H9 (cell line): ENCODE data around the gene RDH11. TPM values are rescaled to one million over a fixed set of nuclear protein-coding genes. Genes with fewer than 3 reads are reported as not detected.

ENCODE experiments used
- DNase-seq: peaks from one replicate; pipeline ENCODE4 v3.0.0-alpha.2; 2017
- H2AFZ ChIP-seq: one replicate; pipeline ENCODE4 v1.6.1; 2013; ENCODE audit warnings: mild to moderate bottlenecking, low read length, control low read depth, moderate library complexity
- H2AK5ac ChIP-seq: 2 replicates; pipeline ENCODE4 v1.6.1; 2013; ENCODE audit warnings: low read length, control low read depth, mixed read lengths; ENCODE audit not compliant: insufficient read length
- H2BK120ac ChIP-seq: one replicate; pipeline ENCODE4 v1.6.1; 2013; ENCODE audit warnings: low read depth, mild to moderate bottlenecking, low read length, control low read depth, inconsistent platforms; ENCODE audit not compliant: poor library complexity, severe bottlenecking
- H2BK12ac ChIP-seq: 2 replicates; pipeline ENCODE4 v1.6.1; 2013; ENCODE audit warnings: low read length, control low read depth, mixed read lengths, low read depth; ENCODE audit not compliant: insufficient read length
- H2BK15ac ChIP-seq: 2 replicates; pipeline ENCODE4 v1.6.1; 2013; ENCODE audit warnings: low read depth, low read length, control low read depth
- H2BK20ac ChIP-seq: one replicate; pipeline ENCODE4 v1.6.1; 2013; ENCODE audit warnings: low read depth, mild to moderate bottlenecking, low read length, control low read depth, inconsistent platforms; ENCODE audit not compliant: poor library complexity, severe bottlenecking
- H2BK5ac ChIP-seq: 2 replicates; pipeline ENCODE4 v1.6.1; 2013; ENCODE audit warnings: low read length, control low read depth, mixed read lengths; ENCODE audit not compliant: insufficient read length
- H3K14ac ChIP-seq: 2 replicates; pipeline ENCODE4 v1.6.1; 2013; ENCODE audit warnings: low read length, control low read depth; ENCODE audit not compliant: insufficient read depth
- H3K18ac ChIP-seq: 2 replicates; pipeline ENCODE4 v1.6.1; 2013; ENCODE audit warnings: low read depth, mild to moderate bottlenecking, mixed read lengths, low read length, control low read depth; ENCODE audit not compliant: insufficient read length
- H3K23ac ChIP-seq: 2 replicates; pipeline ENCODE4 v1.6.1; 2013; ENCODE audit warnings: low read length, control low read depth, mixed read lengths, low read depth; ENCODE audit not compliant: insufficient read length
- H3K23me2 ChIP-seq: 2 replicates; pipeline ENCODE4 v1.6.1; 2013; ENCODE audit warnings: low read depth, mild to moderate bottlenecking, mixed read lengths, low read length, control low read depth; ENCODE audit not compliant: insufficient read length, poor library complexity, severe bottlenecking
- H3K27ac ChIP-seq: 2 replicates; pipeline ENCODE4 v1.5.1; 2013; ENCODE audit warnings: low read length, control low read depth, mixed read lengths, low read depth; ENCODE audit not compliant: insufficient read length
- H3K27me3 ChIP-seq: 2 replicates; pipeline ENCODE4 v1.6.1; 2013; ENCODE audit warnings: low read length, control low read depth, inconsistent platforms; ENCODE audit not compliant: insufficient read depth
- H3K4ac ChIP-seq: 2 replicates; pipeline ENCODE4 v1.6.1; 2013; ENCODE audit warnings: low read depth, mild to moderate bottlenecking, control low read depth, inconsistent platforms, low read length, moderate library complexity
- H3K4me1 ChIP-seq: 2 replicates; pipeline ENCODE4 v1.6.1; 2013; ENCODE audit warnings: low read length, control low read depth, inconsistent platforms; ENCODE audit not compliant: insufficient read depth
- H3K4me2 ChIP-seq: 2 replicates; pipeline ENCODE4 v1.6.1; 2013; ENCODE audit warnings: low read length, control low read depth, mixed read lengths; ENCODE audit not compliant: insufficient read length, insufficient read depth
- H3K56ac ChIP-seq: 2 replicates; pipeline ENCODE4 v1.6.1; 2013; ENCODE audit warnings: low read depth, mild to moderate bottlenecking, mixed read lengths, low read length, control low read depth; ENCODE audit not compliant: insufficient read length
- H3K79me1 ChIP-seq: 2 replicates; pipeline ENCODE4 v1.6.1; 2013; ENCODE audit warnings: low read depth, mild to moderate bottlenecking, moderate library complexity, low read length, control low read depth, inconsistent platforms; ENCODE audit not compliant: insufficient read depth, poor library complexity, severe bottlenecking
- H3K79me2 ChIP-seq: 2 replicates; pipeline ENCODE4 v1.6.1; 2013; ENCODE audit warnings: low read length, control low read depth, inconsistent platforms; ENCODE audit not compliant: insufficient read depth
- H3K9ac ChIP-seq: 2 replicates; pipeline ENCODE4 v1.6.1; 2013; ENCODE audit warnings: low read length, control low read depth, mixed read lengths; ENCODE audit not compliant: insufficient read length; ENCODE audit errors: extremely low read depth
- H3K9me3 ChIP-seq: one replicate; pipeline ENCODE4 v1.6.1; 2013; ENCODE audit warnings: low read depth, low read length, inconsistent platforms; ENCODE audit not compliant: control insufficient read depth
- H3T11ph ChIP-seq: one replicate; pipeline ENCODE4 v1.6.1; 2013; ENCODE audit warnings: mild to moderate bottlenecking, low read length, control low read depth, inconsistent platforms
- H4K20me1 ChIP-seq: one replicate; pipeline ENCODE4 v1.6.1; 2013; ENCODE audit not compliant: control insufficient read depth, insufficient read length, insufficient read depth
- H4K5ac ChIP-seq: 2 replicates; pipeline ENCODE4 v1.6.1; 2013; ENCODE audit warnings: low read depth, mild to moderate bottlenecking, mixed read lengths, low read length, control low read depth; ENCODE audit not compliant: insufficient read length
- H4K8ac ChIP-seq: replicated peaks from 2 replicates; pipeline ENCODE4 v1.6.1; 2013; ENCODE audit warnings: low read length, control low read depth, mixed read lengths, low read depth; ENCODE audit not compliant: insufficient read length
- H4K91ac ChIP-seq: 2 replicates; pipeline ENCODE4 v1.6.1; 2013; ENCODE audit warnings: low read depth, mild to moderate bottlenecking, moderate library complexity, mixed read lengths, low read length, control low read depth; ENCODE audit not compliant: insufficient read length
- H3K27ac Mint-ChIP-seq, 3 experiments: 2 replicates in 2 of 3; 3 replicates in 1 of 3; pipeline ENCODE4 v1.8.0; 2020 to 2021; ENCODE audit warnings: mixed read lengths in 3 of 3, mild to moderate bottlenecking in 1 of 3, moderate library complexity in 1 of 3
- H3K27me3 Mint-ChIP-seq: 2 replicates; pipeline ENCODE4 v1.8.0; 2021; ENCODE audit warnings: low read depth, mild to moderate bottlenecking, moderate library complexity, mixed read lengths
- H3K36me3 Mint-ChIP-seq, 3 experiments: 2 replicates in 2 of 3; 3 replicates in 1 of 3; pipeline ENCODE4 v1.8.0; 2020 to 2021; ENCODE audit warnings: low read depth in 3 of 3, mixed read lengths in 3 of 3; ENCODE audit not compliant: insufficient read depth in 1 of 3
- H3K4me1 Mint-ChIP-seq, 2 experiments: 2 replicates each; pipeline ENCODE4 v1.8.0; 2020; ENCODE audit warnings: mixed read lengths in 2 of 2
- H3K4me3 Mint-ChIP-seq, 2 experiments: 2 replicates in 1 of 2; 3 replicates in 1 of 2; pipeline ENCODE4 v1.8.0; 2020 to 2021; ENCODE audit warnings: mild to moderate bottlenecking in 2 of 2, mixed read lengths in 2 of 2, moderate library complexity in 1 of 2
- H3K9me3 Mint-ChIP-seq, 2 experiments: 2 replicates in 1 of 2; 3 replicates in 1 of 2; pipeline ENCODE4 v1.8.0; 2020; ENCODE audit warnings: mild to moderate bottlenecking in 2 of 2, mixed read lengths in 2 of 2, moderate library complexity in 1 of 2
- WGBS: extraction: QIAGEN DNeasy Blood & Tissue Kit; methylation state at CpG from one replicate; pipeline ENCODE4 v1.1.7; 2013; ENCODE audit warnings: missing lambda C conversion rate, low lambda C conversion rate, mixed read lengths; ENCODE audit not compliant: insufficient read length; ENCODE audit errors: extremely low coverage; 5-methylcytosine and 5-hydroxymethylcytosine counted together
- total RNA-seq: library from RNA; stranded (reverse); gene quantifications from 2 replicates; pipeline ENCODE4 v1.2.1, GENCODE V29; 2021
- TF ChIP-seq, protein P1 (sequence below): fragments of 200-600 bp; sonication (generic); conservative IDR thresholded peaks from 3 replicates; pipeline ENCODE4 v1.8.0; 2021; ENCODE audit warnings: antibody characterized with exemption, mild to moderate bottlenecking

RDH11 gene
- total RNA-seq, 1 experiment from 2014 or later: 83.4 TPM

DNA sequence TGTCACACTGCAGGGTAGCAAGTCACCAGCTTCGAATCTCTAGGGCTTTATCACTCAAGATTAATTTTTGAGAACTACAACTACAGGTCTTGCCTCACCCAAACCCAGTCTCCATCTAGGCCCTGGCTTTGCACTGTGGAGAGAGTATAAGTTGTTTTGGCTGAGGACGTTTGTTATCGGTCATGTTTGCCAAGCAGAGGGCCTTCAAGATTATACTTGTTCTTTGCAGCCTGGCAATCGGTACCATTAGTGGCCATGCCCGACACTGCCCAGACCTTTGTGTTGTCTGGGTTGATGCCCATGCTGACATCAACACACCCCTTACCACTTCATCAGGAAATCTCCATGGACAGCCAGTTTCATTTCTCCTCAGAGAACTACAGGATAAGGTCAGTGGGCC lies 50.1 kb downstream of the RDH11 start:
- Histone ChIP-seq H3K4ac (no peak overlapping the region), H4K5ac (no peak overlapping the region), H3K4me2 (no peak overlapping the region), H3K9ac (no peak overlapping the region), H2BK5ac (no peak overlapping the region), H4K8ac (no peak overlapping the region), H3K79me2 (no peaks in the 10 kb centered on the region), H4K20me1 (no peaks in the 10 kb centered on the region), H3K56ac (no peak overlapping the region), H2BK20ac (no peak overlapping the region), H3K23ac (no peak overlapping the region), H3T11ph (no peak overlapping the region), H3K27me3 (no peaks in the 10 kb centered on the region), H4K91ac (no peak overlapping the region), H3K23me2 (no peaks in the 10 kb centered on the region), H2BK120ac (no peak overlapping the region), H2AFZ (no peak overlapping the region), H3K9me3 (no peaks in the 10 kb centered on the region), H3K4me1 (no peaks in the 10 kb centered on the region), H2BK12ac (no peak overlapping the region), H3K79me1 (no peaks in the 10 kb centered on the region), H2AK5ac (no peak overlapping the region), H3K27ac (no peak overlapping the region), H3K18ac (no peak overlapping the region), H2BK15ac (no peak overlapping the region), H3K14ac (no peak overlapping the region)
- H3K27ac Mint-ChIP-seq: no peak overlapping the region
- peaks cover 8 to 51% (median 42%) of the 10 kb centered on the region in 3 experiments; a peak in 6 of 7 replicates for H3K36me3 Mint-ChIP-seq
- H3K9me3 Mint-ChIP-seq: no peaks in the 10 kb centered on the region
- H3K4me1 Mint-ChIP-seq: no peaks in the 10 kb centered on the region
- H3K4me3 Mint-ChIP-seq: no peak overlapping the region
- no peaks in the 10 kb centered on the region for H3K27me3 Mint-ChIP-seq
- DNase-seq: no peak
- TF ChIP-seq, protein P1, sequence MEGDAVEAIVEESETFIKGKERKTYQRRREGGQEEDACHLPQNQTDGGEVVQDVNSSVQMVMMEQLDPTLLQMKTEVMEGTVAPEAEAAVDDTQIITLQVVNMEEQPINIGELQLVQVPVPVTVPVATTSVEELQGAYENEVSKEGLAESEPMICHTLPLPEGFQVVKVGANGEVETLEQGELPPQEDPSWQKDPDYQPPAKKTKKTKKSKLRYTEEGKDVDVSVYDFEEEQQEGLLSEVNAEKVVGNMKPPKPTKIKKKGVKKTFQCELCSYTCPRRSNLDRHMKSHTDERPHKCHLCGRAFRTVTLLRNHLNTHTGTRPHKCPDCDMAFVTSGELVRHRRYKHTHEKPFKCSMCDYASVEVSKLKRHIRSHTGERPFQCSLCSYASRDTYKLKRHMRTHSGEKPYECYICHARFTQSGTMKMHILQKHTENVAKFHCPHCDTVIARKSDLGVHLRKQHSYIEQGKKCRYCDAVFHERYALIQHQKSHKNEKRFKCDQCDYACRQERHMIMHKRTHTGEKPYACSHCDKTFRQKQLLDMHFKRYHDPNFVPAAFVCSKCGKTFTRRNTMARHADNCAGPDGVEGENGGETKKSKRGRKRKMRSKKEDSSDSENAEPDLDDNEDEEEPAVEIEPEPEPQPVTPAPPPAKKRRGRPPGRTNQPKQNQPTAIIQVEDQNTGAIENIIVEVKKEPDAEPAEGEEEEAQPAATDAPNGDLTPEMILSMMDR: no peak
- no CpG with 5 or more reads among the region's 5 CpGs for WGBS
